Heart left ventricle (tissue), 16 donors: ENCODE results near the gene MYH11. TPM values are rescaled to one million over a fixed set of nuclear protein-coding genes. Genes with fewer than 3 reads are reported as not detected.

Source experiments
- ATAC-seq, 4 donors: fragments of 200-7000 bp; cut with Tn5 transposase; one replicate each; pipeline ENCODE4 v1.9.1; 2020 to 2022; ENCODE audit warnings: moderate library complexity in 4 of 4, mild to moderate bottlenecking in 3 of 4, moderate number of reproducible peaks in 1 of 4
- DNase-seq, 5 donors: peaks; one replicate each; pipeline ENCODE4 v3.0.0-alpha.2; 2020
- H3K27ac ChIP-seq, 12 donors: fragments of 200-600 bp; sonication (generic) in 4 of 12; one replicate each; pipeline versions ENCODE4 v1.5.0 to v1.8.0; 2016 to 2022; ENCODE audit warnings: mild to moderate bottlenecking in 2 of 12
- H3K27me3 ChIP-seq, 9 donors: fragments of 200-600 bp; sonication (generic) in 2 of 9; one replicate each; pipeline versions ENCODE4 v1.5.1 to v1.8.0; 2016 to 2022; ENCODE audit warnings: mild to moderate bottlenecking in 3 of 9
- H3K36me3 ChIP-seq, 9 donors: fragments of 200-600 bp; sonication (generic) in 2 of 9; one replicate each; pipeline versions ENCODE4 v1.5.0 to v1.8.0; 2018 to 2022; ENCODE audit warnings: mild to moderate bottlenecking in 2 of 9
- H3K4me1 ChIP-seq, 12 donors: fragments of 200-600 bp; sonication (generic) in 4 of 12; one replicate each; pipeline versions ENCODE4 v1.5.0 to v1.8.0; 2016 to 2022; ENCODE audit warnings: mild to moderate bottlenecking in 3 of 12
- H3K4me3 ChIP-seq, 12 donors: fragments of 200-600 bp; sonication (generic) in 4 of 12; one replicate each; pipeline versions ENCODE4 v1.5.0 to v1.8.0; 2017 to 2022; ENCODE audit warnings: mild to moderate bottlenecking in 9 of 12, moderate library complexity in 4 of 12
- H3K9me3 ChIP-seq, 12 donors: fragments of 200-600 bp; sonication (generic) in 4 of 12; one replicate each; pipeline versions ENCODE4 v1.5.0 to v1.8.0; 2016 to 2022; ENCODE audit warnings: mild to moderate bottlenecking in 1 of 12
- CTCF ChIP-seq, 12 donors: fragments of 200-600 bp; sonication (generic) in 4 of 12; IDR thresholded peaks; one replicate each; pipeline versions ENCODE4 v1.5.0 to v1.8.0; 2018 to 2022; ENCODE audit warnings: antibody characterized with exemption in 12 of 12, mild to moderate bottlenecking in 5 of 12
- POLR2A ChIP-seq, 2 donors: fragments of 450-650 bp; IDR thresholded peaks; one replicate each; pipeline ENCODE4 v1.6.1; 2017; ENCODE audit warnings: antibody characterized with exemption in 2 of 2, mild to moderate bottlenecking in 2 of 2, moderate library complexity in 2 of 2
- WGBS, 4 donors: extraction: QIAGEN DNeasy Blood & Tissue Kit in 2 of 4; methylation state at CpG; one replicate each; pipeline versions ENCODE4 v1.1.5 to v1.1.7; 2013 to 2018; 5-methylcytosine and 5-hydroxymethylcytosine counted together
- intact Hi-C, 10 donors: fragments of 100-400 bp; cut with DNase I; formaldehyde crosslinking; loops; one replicate each; pipeline versions ENCODE4 v1.11.1 to v1.14.2; 2022
- polyA plus RNA-seq, 2 donors: library from polyadenylated mRNA; stranded (reverse); fragments of 200-250 nt; gene quantifications; one replicate each; pipeline ENCODE4 v1.2.3, GENCODE V29; 2013
- total RNA-seq, 9 donors: library from RNA; depleted of rRNA in 2 of 9; stranded (reverse); fragments of >200 nt in 2 of 9; fragmentation: NEBNext Ultra II Directional in 3 of 9; extraction: Animal tissue kit (Norgen Biotek cat#: 25700) in 3 of 9; gene quantifications; one replicate each; pipeline versions ENCODE4 v1.1.0 to v1.2.4, GENCODE V29; 2016 to 2023
- donor health status: ischemic (EF 13 %, LVEDD 7.1; RV severe dilation, severe dysfunction).
- donor health status: healthy with polysubstance abuse.
- donor health status: DM: no; HTN: yes; CAD: no.
- donor health status: DM: no; HTN: no; CAD: no.
- donor health status: ischemic (EF 25% LVEDD 6.9; RV normal size, moderate dysfunction).
- donor health status: ischemic (EF 25% LVEDD 5.7; RV mildly dilated, moderate dysfunction).
- donor health status: healthy.
- donor health status: DM: yes; HTN: yes; CAD: no.
- donor health status: ischemic (EF 35%, LVEDD 5.7; RV mildly dilated, moderate dysfunction).
- donor health status: nonischemic (EF 11% LVEDD 7.7; RV severe dilation, severe dysfunction).
- donor health status: DM: yes; HTN: yes; CAD: no.
- donor health status: PGD.
- donor health status: ischemic (EF 29% LVEDD 5.4; RV normal size, mild dysfunction).
- donor health status: nonischemic (EF 23%, LVEDD 6.1; RV moderate dilation, normal function).

The MYH11 gene
- total and polyA plus RNA-seq, 11 donors: 9.8 to 71.9 (median 26.5) TPM

- H3K4me1 ChIP-seq: peaks cover 0 to 21% (median 10%) of the 10 kb centered on the region in 12 donors
- peak overlapping the region in 4 of 12 donors; percentile 17 to 91 (median 34) for H3K27ac ChIP-seq
- DNase-seq: no peak
- H3K4me3 ChIP-seq: peak overlapping the region in 10 of 12 donors; percentile 5 to 62 (median 52)
- peaks cover 0 to 41% (median 15%) of the 10 kb centered on the region in 9 donors for H3K27me3 ChIP-seq
- no peak for ATAC-seq
- H3K36me3 ChIP-seq: no peaks in the 10 kb centered on the region
- 26 to 50% (median 35%) methylated on average over 2 of the region's 2 CpGs for WGBS, 4 donors
- no peaks in the 10 kb centered on the region for H3K9me3 ChIP-seq
- TF ChIP-seq CTCF (IDR thresholded peaks at IDR 0.05) (no peak), POLR2A (IDR thresholded peaks at IDR 0.05) (no peak)
- intact Hi-C loops: loop anchor here in 1 of 10 donors (10.0 kb wide), 1 partner anchor 61 kb away; no protein-coding TSS in a partner anchor
These were observed 646 bp downstream of the MYH11 start for GRCh38 chr16:15856182-15856581.

DNA sequence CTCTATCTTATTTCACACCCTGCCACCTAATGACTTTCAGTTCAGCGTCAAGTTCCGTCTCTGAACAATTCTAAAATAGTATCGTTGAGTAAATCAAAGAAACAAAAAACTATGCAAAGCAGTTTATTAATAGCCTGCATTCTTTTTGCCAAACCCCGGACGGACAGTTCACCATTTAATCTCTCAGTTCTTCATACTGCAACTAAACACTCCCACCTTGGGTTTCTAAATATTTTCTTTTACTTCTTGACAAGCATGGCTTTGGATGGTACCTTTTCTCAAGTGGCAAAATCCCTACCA, 1.2 kb downstream of the MYH11 start:
- peaks cover 0 to 41% (median 15%) of the 10 kb centered on the region in 9 donors for H3K27me3 ChIP-seq
- TF ChIP-seq POLR2A (IDR thresholded peaks at IDR 0.05) (no peak), CTCF (IDR thresholded peaks at IDR 0.05) (no peak)
- no peak for DNase-seq
- intact Hi-C loops: loop anchor here in 1 of 10 donors (10.0 kb wide), 1 partner anchor 61 kb away; no protein-coding TSS in a partner anchor
- 4 to 18% (median 9%) methylated on average over 5 of the region's 5 CpGs for WGBS, 4 donors
- no peaks in the 10 kb centered on the region for H3K9me3 ChIP-seq
- H3K36me3 ChIP-seq: no peaks in the 10 kb centered on the region
- peak overlapping the region in 4 of 12 donors; percentile 9 to 91 (median 22) for H3K27ac ChIP-seq
- H3K4me1 ChIP-seq: peaks cover 0 to 21% (median 10%) of the 10 kb centered on the region in 12 donors
- ATAC-seq: no peak
- peak overlapping the region in 8 of 12 donors; percentile 14 to 62 (median 55) for H3K4me3 ChIP-seq

- H3K4me3 ChIP-seq: peak overlapping the region in 7 of 12 donors; percentile 48 to 62 (median 55)
- TF ChIP-seq POLR2A (IDR thresholded peaks at IDR 0.05) (no peak), CTCF (IDR thresholded peaks at IDR 0.05) (no peak)
- peaks cover 0 to 41% (median 15%) of the 10 kb centered on the region in 9 donors for H3K27me3 ChIP-seq
- no peaks in the 10 kb centered on the region for H3K36me3 ChIP-seq
- peaks cover 0 to 21% (median 10%) of the 10 kb centered on the region in 12 donors for H3K4me1 ChIP-seq
- ATAC-seq (no peak), DNase-seq (no peak)
- H3K27ac ChIP-seq: peak overlapping the region in 4 of 12 donors; percentile 9 to 91 (median 22)
- no peaks in the 10 kb centered on the region for H3K9me3 ChIP-seq
- WGBS, 4 donors: 50 to 59% (median 53%) methylated on average over 15 of the region's 15 CpGs
- intact Hi-C loops: loop anchor here in 1 of 10 donors (10.0 kb wide), 1 partner anchor 60 kb away; no protein-coding TSS in a partner anchor
These were observed 1.7 kb downstream of the MYH11 start for GRCh38 chr16:15854906-15855703.

GRCh38 chr16:15854061-15854460, 2.8 kb downstream of the MYH11 start:
- intact Hi-C loops: loop anchor here in 1 of 10 donors (10.0 kb wide), 1 partner anchor 59 kb away; no protein-coding TSS in a partner anchor

More at GRCh38 chr16:15854061-15854460, 2.8 kb downstream of the MYH11 start:
- WGBS, 4 donors: 45 to 65% (median 57%) methylated on average over 3 of the region's 3 CpGs
- ATAC-seq: no peak
- Histone ChIP-seq H3K4me1 (peaks cover 0 to 21% (median 10%) of the 10 kb centered on the region in 12 donors), H3K27ac (peak overlapping the region in 3 of 12 donors; percentile 44 to 91 (median 62)), H3K9me3 (no peaks in the 10 kb centered on the region), H3K4me3 (peak overlapping the region in 4 of 12 donors; percentile 55 to 62 (median 56)), H3K36me3 (no peaks in the 10 kb centered on the region), H3K27me3 (peaks cover 0 to 41% (median 15%) of the 10 kb centered on the region in 9 donors)
- TF ChIP-seq CTCF (IDR thresholded peaks at IDR 0.05) (no peak), POLR2A (IDR thresholded peaks at IDR 0.05) (no peak)
- DNase-seq: no peak
